ENCODE measurements around the gene WDFY4. TPM values are rescaled to one million over a fixed set of nuclear protein-coding genes. Genes with fewer than 3 reads are reported as not detected.
"Not testable (repeated sequence)": the region's sequence is repeated elsewhere in the genome, so short reads cannot be mapped to it uniquely, and the experiment has no call there.

The WDFY4 gene, protein sequence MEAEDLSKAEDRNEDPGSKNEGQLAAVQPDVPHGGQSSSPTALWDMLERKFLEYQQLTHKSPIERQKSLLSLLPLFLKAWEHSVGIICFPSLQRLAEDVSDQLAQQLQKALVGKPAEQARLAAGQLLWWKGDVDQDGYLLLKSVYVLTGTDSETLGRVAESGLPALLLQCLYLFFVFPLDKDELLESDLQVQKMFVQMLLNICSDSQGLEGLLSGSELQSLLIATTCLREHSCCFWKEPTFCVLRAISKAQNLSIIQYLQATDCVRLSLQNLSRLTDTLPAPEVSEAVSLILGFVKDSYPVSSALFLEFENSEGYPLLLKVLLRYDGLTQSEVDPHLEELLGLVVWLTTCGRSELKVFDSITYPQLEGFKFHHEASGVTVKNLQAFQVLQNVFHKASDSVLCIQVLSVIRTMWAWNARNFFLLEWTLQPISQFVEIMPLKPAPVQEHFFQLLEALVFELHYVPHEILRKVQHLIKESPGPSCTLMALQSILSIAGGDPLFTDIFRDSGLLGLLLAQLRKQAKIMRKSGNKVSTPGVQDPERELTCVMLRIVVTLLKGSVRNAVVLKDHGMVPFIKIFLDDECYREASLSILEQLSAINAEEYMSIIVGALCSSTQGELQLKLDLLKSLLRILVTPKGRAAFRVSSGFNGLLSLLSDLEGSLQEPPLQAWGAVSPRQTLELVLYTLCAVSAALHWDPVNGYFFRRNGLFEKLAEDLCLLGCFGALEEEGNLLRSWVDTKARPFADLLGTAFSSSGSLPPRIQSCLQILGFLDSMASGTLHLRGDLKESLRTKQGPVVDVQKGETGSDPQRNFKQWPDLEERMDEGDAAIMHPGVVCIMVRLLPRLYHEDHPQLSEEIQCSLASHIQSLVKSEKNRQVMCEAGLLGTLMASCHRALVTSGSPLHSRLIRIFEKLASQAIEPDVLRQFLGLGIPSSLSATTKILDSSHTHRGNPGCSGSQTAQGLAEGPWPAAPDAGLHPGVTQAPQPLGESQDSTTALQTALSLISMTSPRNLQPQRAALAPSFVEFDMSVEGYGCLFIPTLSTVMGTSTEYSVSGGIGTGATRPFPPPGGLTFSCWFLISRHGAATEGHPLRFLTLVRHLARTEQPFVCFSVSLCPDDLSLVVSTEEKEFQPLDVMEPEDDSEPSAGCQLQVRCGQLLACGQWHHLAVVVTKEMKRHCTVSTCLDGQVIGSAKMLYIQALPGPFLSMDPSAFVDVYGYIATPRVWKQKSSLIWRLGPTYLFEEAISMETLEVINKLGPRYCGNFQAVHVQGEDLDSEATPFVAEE (N-terminal part only)
- total RNA-seq, result 1 to 10 TPM; 8.2 to 8.5 TPM
- under 1 TPM in 2 of 3 donors, not detected in 1; 0.04 to 0.35 TPM for polyA plus RNA-seq
- 0 to 1.5 (median 0.20) reads per million in 6 experiments for total RNA-seq

- no peaks in the 10 kb centered on the region for H3K36me3 Mint-ChIP-seq
- peaks cover 2 to 27% (median 12%) of the 10 kb centered on the region in 5 donors for H3K27me3 Mint-ChIP-seq
- no peaks in the 10 kb centered on the region for H3K9me3 Mint-ChIP-seq
- ATAC-seq, result peak in 1 of 2 donors; percentile 74
- H3K4me1 Mint-ChIP-seq, result peaks cover 0 to 40% (median 0%) of the 10 kb centered on the region in 4 donors
- POLR2A ChIA-PET, result interaction anchor here (0.9 to 1.7 kb wide), 3 partner anchors 13 to 28 kb away, joined by 4 to 5 read pairs (median 4); no protein-coding TSS in a partner anchor
- DNase-seq, result peak in 2 of 10 donors; percentile 27 to 42
- H3K4me3 Mint-ChIP-seq, result peak within 1 kb of the TSS in 2 of 10 donors; percentile 35 to 90
- H3K27ac Mint-ChIP-seq, result peak within 1 kb of the TSS in 2 of 10 donors; percentile 70 to 82
Measured at GRCh38 chr10:48684792-48685623, at the start of gene WDFY4. Gene WDFY4, plus strand, starts transcription at chr10:48684873. Its CDS starts 24,860 bp downstream, at chr10:48709733.

GRCh38 chr10:48634984-48635557, 49.6 kb upstream of the WDFY4 start:
- Mint-ChIP-seq H3K27me3 (peaks cover 26 to 48% (median 31%) of the 10 kb centered on the region in 5 donors), H3K9me3 (peaks cover 0 to 31% (median 12%) of the 10 kb centered on the region in 9 donors), H3K4me3 (no peak overlapping the region), H3K4me1 (peaks cover 9 to 30% (median 13%) of the 10 kb centered on the region in 4 donors), H3K36me3 (peaks cover 0 to 10% (median 0%) of the 10 kb centered on the region in 3 donors), H3K27ac (peak overlapping the region in 1 of 10 donors; percentile 23)
- DNase-seq, result no peak
- POLR2A ChIA-PET, result no interaction called here
- ATAC-seq, result no peak

DNA sequence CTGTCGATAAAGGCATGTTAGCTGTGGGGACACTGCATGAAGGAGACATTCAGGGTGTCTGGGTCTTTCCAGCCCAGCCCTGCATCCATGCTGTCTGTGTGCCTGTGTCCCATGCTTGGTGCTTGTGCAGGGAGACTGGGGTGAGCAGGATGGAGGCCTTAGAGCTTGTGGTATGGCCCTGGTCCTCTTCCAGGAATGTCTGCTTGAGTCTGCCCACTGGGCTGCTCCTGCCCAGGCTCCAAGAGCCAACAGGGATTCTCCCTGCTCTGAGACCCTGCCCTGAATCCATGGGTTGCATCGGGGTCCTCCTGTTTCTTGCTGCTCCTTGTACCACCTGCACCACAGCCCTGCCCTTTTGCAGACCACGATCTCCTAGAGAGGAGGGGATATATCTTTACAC, 48.4 kb upstream of the WDFY4 start:
- ATAC-seq, result no peak
- Mint-ChIP-seq H3K36me3 (peaks cover 0 to 14% (median 1%) of the 10 kb centered on the region in 3 donors), H3K27me3 (peaks cover 27 to 48% (median 31%) of the 10 kb centered on the region in 5 donors), H3K4me1 (peaks cover 9 to 30% (median 13%) of the 10 kb centered on the region in 4 donors), H3K9me3 (peaks cover 2 to 32% (median 21%) of the 10 kb centered on the region in 9 donors), H3K4me3 (no peak overlapping the region), H3K27ac (no peak overlapping the region)
- no peak for DNase-seq
- POLR2A ChIA-PET, result no interaction called here

GRCh38 chr10:48636901-48637300, 47.8 kb upstream of the WDFY4 start:
- no peak overlapping the region for H3K27ac Mint-ChIP-seq
- no peak for DNase-seq
- peaks cover 9 to 30% (median 13%) of the 10 kb centered on the region in 4 donors for H3K4me1 Mint-ChIP-seq
- POLR2A ChIA-PET, result no interaction called here
- ATAC-seq, result no peak
- H3K36me3 Mint-ChIP-seq, result peaks cover 0 to 14% (median 2%) of the 10 kb centered on the region in 3 donors
- H3K4me3 Mint-ChIP-seq, result no peak overlapping the region
- peaks cover 30 to 48% (median 33%) of the 10 kb centered on the region in 5 donors for H3K27me3 Mint-ChIP-seq
- H3K9me3 Mint-ChIP-seq, result peaks cover 2 to 32% (median 24%) of the 10 kb centered on the region in 9 donors

DNA sequence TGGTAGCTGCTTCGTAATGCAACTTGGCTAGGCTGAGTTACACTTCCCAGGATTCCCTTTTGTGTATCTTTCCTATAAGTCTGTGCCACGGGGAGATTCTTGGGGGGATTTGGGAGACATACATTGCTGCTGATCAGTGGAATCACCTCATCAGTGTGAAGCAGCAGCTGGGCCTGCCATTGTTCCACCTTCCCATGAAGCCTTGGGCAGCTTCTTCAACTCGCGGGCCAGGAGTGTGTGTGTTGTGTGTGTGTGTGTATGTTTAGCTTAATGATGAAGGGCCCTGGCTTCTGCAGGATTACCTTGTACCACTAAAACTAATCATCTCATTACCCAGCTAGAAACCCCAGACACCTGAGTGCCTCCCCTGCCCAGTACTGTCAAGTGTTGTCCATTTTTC, 46.5 kb upstream of the WDFY4 start:
- H3K9me3 Mint-ChIP-seq, result peaks cover 4 to 34% (median 26%) of the 10 kb centered on the region in 9 donors
- H3K4me3 Mint-ChIP-seq, result no peak overlapping the region
- DNase-seq (no peak), ATAC-seq (no peak)
- H3K27ac Mint-ChIP-seq, result no peak overlapping the region
- POLR2A ChIA-PET, result no interaction called here
- H3K4me1 Mint-ChIP-seq, result peaks cover 9 to 28% (median 13%) of the 10 kb centered on the region in 4 donors
- peaks cover 30 to 48% (median 35%) of the 10 kb centered on the region in 5 donors for H3K27me3 Mint-ChIP-seq
- peaks cover 0 to 14% (median 2%) of the 10 kb centered on the region in 3 donors for H3K36me3 Mint-ChIP-seq

DNA sequence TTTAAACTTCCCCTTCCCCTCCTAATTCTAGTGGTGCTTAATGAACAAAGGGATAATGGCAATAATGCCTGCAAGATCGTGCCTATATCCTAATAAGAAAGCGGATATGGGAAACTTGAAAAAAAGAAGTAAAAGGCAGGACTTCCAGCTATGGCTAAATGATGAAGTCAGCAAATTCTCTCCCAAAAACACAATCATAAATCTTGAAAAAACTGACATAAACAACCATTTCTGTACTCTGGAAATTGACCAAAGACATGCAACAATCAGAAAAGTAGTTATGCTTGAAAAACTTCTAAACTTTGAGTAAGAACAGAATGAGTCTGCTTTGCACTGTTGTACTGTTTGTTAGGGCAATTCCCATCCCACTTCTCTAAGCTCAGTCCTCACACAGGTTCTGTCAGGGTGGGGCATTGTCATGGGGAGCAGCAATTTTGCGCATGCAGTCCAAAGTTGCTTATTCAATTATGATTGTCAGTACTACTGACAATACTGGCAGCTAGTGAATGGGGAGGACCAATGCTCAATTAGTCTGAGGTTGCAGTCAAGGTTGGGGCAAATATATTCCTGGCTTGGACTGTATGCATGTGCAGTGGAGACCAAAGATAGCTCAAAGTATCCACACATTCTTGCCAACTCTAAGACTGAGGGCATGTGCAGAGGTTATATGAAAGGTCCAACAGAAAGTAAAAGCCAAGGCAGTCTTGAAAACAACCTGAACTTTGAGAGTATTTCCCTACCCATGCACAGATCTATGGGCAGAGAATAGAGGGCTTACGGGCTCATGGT, 45.7 kb upstream of the WDFY4 start:
- Mint-ChIP-seq H3K4me3 (no peak overlapping the region), H3K4me1 (peaks cover 7 to 20% (median 9%) of the 10 kb centered on the region in 4 donors), H3K27me3 (peaks cover 31 to 48% (median 35%) of the 10 kb centered on the region in 5 donors), H3K36me3 (peaks cover 0 to 14% (median 2%) of the 10 kb centered on the region in 3 donors), H3K9me3 (peaks cover 4 to 34% (median 28%) of the 10 kb centered on the region in 9 donors), H3K27ac (no peak overlapping the region)
- DNase-seq (no peak), ATAC-seq (no peak)
- POLR2A ChIA-PET, result no interaction called here

- no peak for ATAC-seq
- Mint-ChIP-seq H3K4me1 (peaks cover under 1 to 13% (median 2%) of the 10 kb centered on the region in 4 donors), H3K27ac (no peak overlapping the region), H3K36me3 (peaks cover 0 to 14% (median 2%) of the 10 kb centered on the region in 3 donors), H3K4me3 (no peak overlapping the region), H3K27me3 (peaks cover 28 to 48% (median 35%) of the 10 kb centered on the region in 5 donors), H3K9me3 (peaks cover 4 to 34% (median 28%) of the 10 kb centered on the region in 9 donors)
- POLR2A ChIA-PET, result no interaction called here
- DNase-seq, result no peak
Measured at GRCh38 chr10:48639632-48640031, 45.0 kb upstream of the WDFY4 start.

DNA sequence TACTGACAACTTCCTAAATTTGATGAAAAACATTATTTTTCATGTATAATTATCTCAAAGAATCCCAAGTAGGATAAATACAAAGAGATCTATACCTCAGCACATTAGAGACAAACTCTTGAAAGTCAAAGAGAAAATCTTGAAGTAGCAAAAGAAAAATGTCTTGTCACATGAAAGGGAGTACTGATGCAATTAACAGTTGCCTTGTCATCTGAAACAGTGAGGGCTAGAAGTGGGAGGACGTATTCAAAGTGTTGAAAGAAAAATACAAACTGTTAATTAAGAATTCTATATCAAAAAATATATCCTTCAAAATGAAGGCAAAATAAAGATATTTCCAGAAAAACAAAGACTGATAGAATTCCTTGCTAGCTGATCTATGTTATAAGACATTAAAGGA, 44.3 kb upstream of the WDFY4 start:
- POLR2A ChIA-PET, result no interaction called here
- Mint-ChIP-seq H3K27ac (no peak overlapping the region), H3K4me3 (no peak overlapping the region), H3K9me3 (peaks cover 4 to 34% (median 28%) of the 10 kb centered on the region in 9 donors), H3K4me1 (peaks cover 0 to 10% (median 0%) of the 10 kb centered on the region in 4 donors), H3K27me3 (peaks cover 31 to 47% (median 35%) of the 10 kb centered on the region in 5 donors), H3K36me3 (peaks cover 0 to 14% (median 2%) of the 10 kb centered on the region in 3 donors)
- DNase-seq (no peak), ATAC-seq (no peak)

DNA sequence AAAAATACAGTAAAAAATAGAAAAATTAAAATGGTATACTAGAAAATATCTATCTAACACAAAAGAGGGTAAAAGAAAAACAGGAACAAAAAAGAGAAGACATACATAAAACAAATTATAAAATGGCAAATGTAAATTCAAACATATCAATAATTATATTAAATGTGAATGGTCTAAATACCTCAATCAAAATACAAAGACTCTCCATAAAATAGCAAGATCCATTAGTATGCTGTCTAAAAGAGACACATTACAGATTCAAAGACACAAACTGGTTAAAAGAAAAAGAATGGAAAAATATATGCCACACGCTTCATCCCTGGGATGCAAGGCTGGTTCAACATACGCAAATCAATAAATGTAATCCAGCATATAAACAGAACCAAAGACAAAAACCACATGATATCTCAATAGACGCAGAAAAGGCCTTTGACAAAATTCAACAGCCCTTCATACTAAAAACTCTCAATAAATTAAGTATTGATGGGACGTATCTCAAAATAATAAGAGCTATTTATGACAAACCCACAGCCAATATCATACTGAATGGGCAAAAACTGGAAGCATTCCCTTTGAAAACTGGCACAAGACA, 43.5 kb upstream of the WDFY4 start:
- DNase-seq, H3K27ac Mint-ChIP-seq, H3K4me3 Mint-ChIP-seq, H3K4me1 Mint-ChIP-seq, ATAC-seq, POLR2A ChIA-PET: not testable (repeated sequence)
- peaks cover 0 to 14% (median 2%) of the 10 kb centered on the region in 3 donors for H3K36me3 Mint-ChIP-seq
- peaks cover 28 to 39% (median 33%) of the 10 kb centered on the region in 5 donors for H3K27me3 Mint-ChIP-seq
- H3K9me3 Mint-ChIP-seq, result peaks cover 4 to 34% (median 28%) of the 10 kb centered on the region in 9 donors

GRCh38 chr10:48645600-48645999, 39.1 kb upstream of the WDFY4 start:
- no peak for DNase-seq
- Mint-ChIP-seq H3K27me3 (peaks cover 0 to 14% (median 9%) of the 10 kb centered on the region in 5 donors), H3K36me3 (peaks cover 0 to 2% (median 0%) of the 10 kb centered on the region in 3 donors), H3K9me3 (peaks cover 0 to 15% (median 6%) of the 10 kb centered on the region in 9 donors), H3K4me1 (no peaks in the 10 kb centered on the region), H3K27ac (peak overlapping the region in 1 of 10 donors; percentile 58), H3K4me3 (no peak overlapping the region)
- no peak for ATAC-seq
- POLR2A ChIA-PET, result no interaction called here

All from naive thymus-derived CD8-positive, alpha-beta T cell (primary cell).